Measurements from ENCODE around the gene TRIM47. TPM values are rescaled to one million over a fixed set of nuclear protein-coding genes. Genes with fewer than 3 reads are reported as not detected.

TRIM47 gene
- polyA plus RNA-seq, 2 donors = 20.4 to 21.7 TPM

GRCh38 chr17:75877752-75878173 lies 618 bp downstream of the TRIM47 start:
- H3K4me1 ChIP-seq (ENCODE audit: control insufficient read depth in 2 of 2, insufficient read depth in 2 of 2, low read length in 1 of 2) = peaks cover 8 to 30% of the 10 kb centered on the region in 2 donors
- peak overlapping the region; percentile 96 for H3K27ac ChIP-seq (ENCODE audit: low read depth in 2 of 2, low read length in 1 of 2)
- H3K27me3 ChIP-seq (ENCODE audit: control insufficient read depth in 1 of 2, insufficient read depth in 2 of 2, low read length in 2 of 2) = no peaks in the 10 kb centered on the region
- 0% methylated on average over 55 to 56 of the region's 56 CpGs for WGBS, 2 donors
- H3K4me3 ChIP-seq (ENCODE audit: low read depth in 1 of 2, low read length in 2 of 2) = peak overlapping the region; percentile 61 to 72
- no peaks in the 10 kb centered on the region for H3K9me3 ChIP-seq (ENCODE audit: control insufficient read depth in 2 of 2, insufficient read depth in 1 of 2, low read depth in 1 of 2, low read length in 1 of 2)
- peaks cover 0 to 22% of the 10 kb centered on the region in 2 donors for H3K36me3 ChIP-seq (ENCODE audit: control insufficient read depth in 2 of 2, insufficient read depth in 2 of 2, low read length in 1 of 2)

GRCh38 chr17:75876938-75877751 lies 1.2 kb downstream of the TRIM47 start:
- 4% methylated on average over 39 to 41 of the region's 41 CpGs for WGBS, 2 donors
- H3K4me3 ChIP-seq (ENCODE audit: low read depth in 1 of 2, low read length in 2 of 2) = peak overlapping the region; percentile 61 to 72
- peak overlapping the region; percentile 96 for H3K27ac ChIP-seq (ENCODE audit: low read depth in 2 of 2, low read length in 1 of 2)
- H3K36me3 ChIP-seq (ENCODE audit: control insufficient read depth in 2 of 2, insufficient read depth in 2 of 2, low read length in 1 of 2) = peaks cover 0 to 22% of the 10 kb centered on the region in 2 donors
- H3K9me3 ChIP-seq (ENCODE audit: control insufficient read depth in 2 of 2, insufficient read depth in 1 of 2, low read depth in 1 of 2, low read length in 1 of 2) = no peaks in the 10 kb centered on the region
- peaks cover 8 to 34% of the 10 kb centered on the region in 2 donors for H3K4me1 ChIP-seq (ENCODE audit: control insufficient read depth in 2 of 2, insufficient read depth in 2 of 2, low read length in 1 of 2)
- H3K27me3 ChIP-seq (ENCODE audit: control insufficient read depth in 1 of 2, insufficient read depth in 2 of 2, low read length in 2 of 2) = no peaks in the 10 kb centered on the region

- H3K9me3 ChIP-seq (ENCODE audit: control insufficient read depth in 2 of 2, insufficient read depth in 1 of 2, low read depth in 1 of 2, low read length in 1 of 2) = no peaks in the 10 kb centered on the region
- H3K4me3 ChIP-seq (ENCODE audit: low read depth in 1 of 2, low read length in 2 of 2) = peak overlapping the region; percentile 61 to 72
- H3K27ac ChIP-seq (ENCODE audit: low read depth in 2 of 2, low read length in 1 of 2) = peak overlapping the region; percentile 96
- WGBS, 2 donors = 11 to 15% methylated on average over 25 to 26 of the region's 26 CpGs
- no peaks in the 10 kb centered on the region for H3K27me3 ChIP-seq (ENCODE audit: control insufficient read depth in 1 of 2, insufficient read depth in 2 of 2, low read length in 2 of 2)
- peaks cover 0 to 22% of the 10 kb centered on the region in 2 donors for H3K36me3 ChIP-seq (ENCODE audit: control insufficient read depth in 2 of 2, insufficient read depth in 2 of 2, low read length in 1 of 2)
- H3K4me1 ChIP-seq (ENCODE audit: control insufficient read depth in 2 of 2, insufficient read depth in 2 of 2, low read length in 1 of 2) = peaks cover 5 to 31% of the 10 kb centered on the region in 2 donors
These were observed 2.0 kb downstream of the TRIM47 start for GRCh38 chr17:75876190-75876937.

GRCh38 chr17:75875940-75876189 lies 2.5 kb downstream of the TRIM47 start:
- peaks cover 0 to 22% of the 10 kb centered on the region in 2 donors for H3K36me3 ChIP-seq (ENCODE audit: control insufficient read depth in 2 of 2, insufficient read depth in 2 of 2, low read length in 1 of 2)
- 15 to 19% methylated on average over 5 of the region's 5 CpGs for WGBS, 2 donors
- no peaks in the 10 kb centered on the region for H3K9me3 ChIP-seq (ENCODE audit: control insufficient read depth in 2 of 2, insufficient read depth in 1 of 2, low read depth in 1 of 2, low read length in 1 of 2)
- peaks cover 5 to 31% of the 10 kb centered on the region in 2 donors for H3K4me1 ChIP-seq (ENCODE audit: control insufficient read depth in 2 of 2, insufficient read depth in 2 of 2, low read length in 1 of 2)
- H3K27me3 ChIP-seq (ENCODE audit: control insufficient read depth in 1 of 2, insufficient read depth in 2 of 2, low read length in 2 of 2) = no peaks in the 10 kb centered on the region
- peak overlapping the region; percentile 3 to 61 for H3K4me3 ChIP-seq (ENCODE audit: low read depth in 1 of 2, low read length in 2 of 2)
- peak overlapping the region; percentile 96 for H3K27ac ChIP-seq (ENCODE audit: low read depth in 2 of 2, low read length in 1 of 2)

GRCh38 chr17:75875182-75875939 lies 3.0 kb downstream of the TRIM47 start:
- no peaks in the 10 kb centered on the region for H3K9me3 ChIP-seq (ENCODE audit: control insufficient read depth in 2 of 2, insufficient read depth in 1 of 2, low read depth in 1 of 2, low read length in 1 of 2)
- peak overlapping the region; percentile 3 to 61 for H3K4me3 ChIP-seq (ENCODE audit: low read depth in 1 of 2, low read length in 2 of 2)
- H3K4me1 ChIP-seq (ENCODE audit: control insufficient read depth in 2 of 2, insufficient read depth in 2 of 2, low read length in 1 of 2) = peaks cover 5 to 31% of the 10 kb centered on the region in 2 donors
- H3K27me3 ChIP-seq (ENCODE audit: control insufficient read depth in 1 of 2, insufficient read depth in 2 of 2, low read length in 2 of 2) = no peaks in the 10 kb centered on the region
- H3K27ac ChIP-seq (ENCODE audit: low read depth in 2 of 2, low read length in 1 of 2) = peak overlapping the region; percentile 96
- peaks cover 0 to 22% of the 10 kb centered on the region in 2 donors for H3K36me3 ChIP-seq (ENCODE audit: control insufficient read depth in 2 of 2, insufficient read depth in 2 of 2, low read length in 1 of 2)
- WGBS, 2 donors = 41 to 46% methylated on average over 18 of the region's 18 CpGs

GRCh38 chr17:75874323-75875181 lies 3.8 kb downstream of the TRIM47 start:
- WGBS, 2 donors = 85 to 86% methylated on average over 33 to 38 of the region's 38 CpGs
- Histone ChIP-seq H3K4me3 (ENCODE audit: low read depth in 1 of 2, low read length in 2 of 2) (no peak overlapping the region), H3K9me3 (ENCODE audit: control insufficient read depth in 2 of 2, insufficient read depth in 1 of 2, low read depth in 1 of 2, low read length in 1 of 2) (no peaks in the 10 kb centered on the region), H3K27me3 (ENCODE audit: control insufficient read depth in 1 of 2, insufficient read depth in 2 of 2, low read length in 2 of 2) (no peaks in the 10 kb centered on the region), H3K36me3 (ENCODE audit: control insufficient read depth in 2 of 2, insufficient read depth in 2 of 2, low read length in 1 of 2) (peaks cover 0 to 22% of the 10 kb centered on the region in 2 donors), H3K4me1 (ENCODE audit: control insufficient read depth in 2 of 2, insufficient read depth in 2 of 2, low read length in 1 of 2) (peaks cover 5 to 32% of the 10 kb centered on the region in 2 donors), H3K27ac (ENCODE audit: low read depth in 2 of 2, low read length in 1 of 2) (peak overlapping the region; percentile 96)

- H3K27me3 ChIP-seq (ENCODE audit: control insufficient read depth in 1 of 2, insufficient read depth in 2 of 2, low read length in 2 of 2) = no peaks in the 10 kb centered on the region
- H3K27ac ChIP-seq (ENCODE audit: low read depth in 2 of 2, low read length in 1 of 2) = peak overlapping the region; percentile 94 to 95
- H3K9me3 ChIP-seq (ENCODE audit: control insufficient read depth in 2 of 2, insufficient read depth in 1 of 2, low read depth in 1 of 2, low read length in 1 of 2) = no peaks in the 10 kb centered on the region
- WGBS, 2 donors = 52 to 64% methylated on average over 11 of the region's 11 CpGs
- peaks cover 0 to 22% of the 10 kb centered on the region in 2 donors for H3K36me3 ChIP-seq (ENCODE audit: control insufficient read depth in 2 of 2, insufficient read depth in 2 of 2, low read length in 1 of 2)
- H3K4me3 ChIP-seq (ENCODE audit: low read depth in 1 of 2, low read length in 2 of 2) = peak overlapping the region in 1 of 2 donors; percentile 10
- H3K4me1 ChIP-seq (ENCODE audit: control insufficient read depth in 2 of 2, insufficient read depth in 2 of 2, low read length in 1 of 2) = peaks cover 7 to 34% of the 10 kb centered on the region in 2 donors
These were observed 4.6 kb downstream of the TRIM47 start for GRCh38 chr17:75873587-75874322.

GRCh38 chr17:75872434-75873351 lies 5.7 kb downstream of the TRIM47 start:
- 22 to 27% methylated on average over 13 of the region's 13 CpGs for WGBS, 2 donors
- H3K4me1 ChIP-seq (ENCODE audit: control insufficient read depth in 2 of 2, insufficient read depth in 2 of 2, low read length in 1 of 2) = peaks cover 7 to 31% of the 10 kb centered on the region in 2 donors
- H3K9me3 ChIP-seq (ENCODE audit: control insufficient read depth in 2 of 2, insufficient read depth in 1 of 2, low read depth in 1 of 2, low read length in 1 of 2) = no peaks in the 10 kb centered on the region
- peaks cover 0 to 22% of the 10 kb centered on the region in 2 donors for H3K36me3 ChIP-seq (ENCODE audit: control insufficient read depth in 2 of 2, insufficient read depth in 2 of 2, low read length in 1 of 2)
- no peaks in the 10 kb centered on the region for H3K27me3 ChIP-seq (ENCODE audit: control insufficient read depth in 1 of 2, insufficient read depth in 2 of 2, low read length in 2 of 2)
- H3K27ac ChIP-seq (ENCODE audit: low read depth in 2 of 2, low read length in 1 of 2) = peak overlapping the region; percentile 94 to 95
- H3K4me3 ChIP-seq (ENCODE audit: low read depth in 1 of 2, low read length in 2 of 2) = peak overlapping the region in 1 of 2 donors; percentile 3

Measured in esophagus (tissue), 2 donors.